Keratinocyte (primary cell): ENCODE data around the gene MAZ.
A peak's percentile ranks its signal among the peaks of the same experiment; 100 is the strongest.

Source experiments
- CTCF ChIP-seq, 3 experiments: IDR thresholded peaks in 1 of 3; conservative IDR thresholded peaks in 1 of 3; optimal IDR thresholded peaks in 1 of 3; 2 replicates in 2 of 3; 3 replicates in 1 of 3; pipeline versions ENCODE3 to v1.5.1; 2011; ENCODE audit warnings: low read length in 3 of 3, mild to moderate bottlenecking in 3 of 3, moderate library complexity in 2 of 3, control low read depth in 1 of 3, inconsistent platforms in 1 of 3; ENCODE audit not compliant: insufficient read depth in 2 of 3; ENCODE audit errors: extremely low read depth in 1 of 3
- EZH2 ChIP-seq: IDR thresholded peaks from one replicate; pipeline ENCODE4 v1.6.1; 2012; ENCODE audit warnings: inconsistent platforms, mild to moderate bottlenecking, low read length, moderate library complexity

GRCh38 chr16:29790183-29790948 lies 16.0 kb upstream of the MAZ start, which contains the start of gene KIF22:
- TF ChIP-seq CTCF (optimal IDR thresholded peaks at IDR 0.05 in 1 of 3, IDR thresholded peaks at IDR 0.05 in 1 of 3, conservative IDR thresholded peaks at IDR 0.05 in 1 of 3; ENCODE audit: extremely low read depth in 1 of 3, insufficient read depth in 2 of 3, low read length in 3 of 3) (peak; percentile 73 to 89 (median 74)), EZH2 (no peak)
